GM12865 (cell line): ENCODE measurements around the gene ABCB8.

Experiments
- DNase-seq: peaks from one replicate; pipeline ENCODE4 v3.0.0; 2010; ENCODE audit warnings: low read depth
- H3K4me3 ChIP-seq: 2 replicates; pipeline ENCODE4 v1.5.1; 2011; ENCODE audit warnings: mild to moderate bottlenecking, low read depth, low read length, control low read depth
- CTCF ChIP-seq: IDR thresholded peaks from 2 replicates; pipeline ENCODE4 v1.5.1; 2011; ENCODE audit warnings: low read length, control low read depth, low read depth, inconsistent platforms; ENCODE audit not compliant: insufficient read depth; ENCODE audit errors: missing control alignments

The ABCB8 gene

GRCh38 chr7:151095123-151095797, 67.0 kb downstream of the ABCB8 start:
- DNase-seq: no peak
- H3K4me3 ChIP-seq: no peak overlapping the region
- TF ChIP-seq CTCF: no peak

- no peak for DNase-seq
- H3K4me3 ChIP-seq: no peak overlapping the region
- TF ChIP-seq CTCF: no peak
These were observed 67.7 kb downstream of the ABCB8 start for GRCh38 chr7:151095828-151096475.
